Upper lobe of left lung (tissue), 6 donors: ENCODE measurements around the gene ZNF556. TPM values are rescaled to one million over a fixed set of nuclear protein-coding genes. Genes with fewer than 3 reads are reported as not detected.

ENCODE experiments used
- ATAC-seq, 2 donors: fragments of 200-7000 bp; cut with Tn5 transposase; one replicate each; pipeline ENCODE4 v1.9.1; 2022; ENCODE audit warnings: mild to moderate bottlenecking in 2 of 2, moderate library complexity in 2 of 2; ENCODE audit not compliant: low FRiP score in 2 of 2
- DNase-seq, 2 donors: peaks; one replicate each; pipeline ENCODE4 v3.0.0-alpha.2; 2019 to 2020
- H3K27ac ChIP-seq, 4 donors: fragments of 200-600 bp; sonication (generic); one replicate each; pipeline ENCODE4 v1.5.1; 2016 to 2019
- H3K27me3 ChIP-seq, 4 donors: fragments of 200-600 bp; sonication (generic); one replicate each; pipeline ENCODE4 v1.5.1; 2017 to 2019
- H3K36me3 ChIP-seq, 4 donors: fragments of 200-600 bp; sonication (generic); one replicate each; pipeline ENCODE4 v1.5.1; 2016 to 2019
- H3K4me1 ChIP-seq, 4 donors: fragments of 200-600 bp; sonication (generic); one replicate each; pipeline ENCODE4 v1.5.1; 2018 to 2019
- H3K4me3 ChIP-seq, 4 donors: fragments of 200-600 bp; sonication (generic); one replicate each; pipeline ENCODE4 v1.5.1; 2017 to 2019; ENCODE audit warnings: mild to moderate bottlenecking in 2 of 4, moderate library complexity in 1 of 4
- H3K9me3 ChIP-seq, 4 donors: fragments of 200-600 bp; sonication (generic); one replicate each; pipeline ENCODE4 v1.5.1; 2018 to 2019
- CTCF ChIP-seq, 6 experiments: fragments of 450-650 bp in 4 of 6; fragments of 200-600 bp in 2 of 6; sonication (generic) in 2 of 6; IDR thresholded peaks; one replicate each; pipeline ENCODE4 v1.5.1; 2016 to 2019; ENCODE audit warnings: antibody characterized with exemption in 6 of 6
- EP300 ChIP-seq, 4 donors: sonication (generic); formaldehyde crosslinking; IDR thresholded peaks; one replicate each; pipeline ENCODE4 v1.5.1; 2017; ENCODE audit warnings: antibody characterized with exemption in 4 of 4, control low read depth in 2 of 4
- POLR2A ChIP-seq, 4 donors: fragments of 450-650 bp; IDR thresholded peaks; one replicate each; pipeline ENCODE4 v1.5.1; 2016 to 2017; ENCODE audit warnings: antibody characterized with exemption in 4 of 4, mild to moderate bottlenecking in 2 of 4
- POLR2AphosphoS5 ChIP-seq, 2 donors: sonication (generic); formaldehyde crosslinking; IDR thresholded peaks; one replicate each; pipeline ENCODE4 v1.5.1; 2017; ENCODE audit warnings: antibody characterized with exemption in 2 of 2
- WGBS, 2 donors: methylation state at CpG; one replicate each; pipeline ENCODE4 v1.1.5; 2017 to 2018; 5-methylcytosine and 5-hydroxymethylcytosine counted together
- total RNA-seq, 6 donors: library from RNA; depleted of rRNA in 4 of 6; stranded (reverse); fragments of >200 nt in 4 of 6; gene quantifications; one replicate each; pipeline versions ENCODE4 v1.1.0 to v1.2.1, GENCODE V29; 2016 to 2021
- donor health status: DM: no; HTN: no; CAD: no; lungs with moderate emphysema.
- donor health status: DM: no; HTN: yes; CAD: no; lungs with severe emphysema.

Gene ZNF556
- total RNA-seq, 6 donors from 2014 or later: not detected

- Histone ChIP-seq H3K4me1 (peaks cover 12 to 18% (median 14%) of the 10 kb centered on the region in 4 donors), H3K27me3 (no peaks in the 10 kb centered on the region), H3K9me3 (peaks cover 5 to 25% (median 8%) of the 10 kb centered on the region in 4 donors), H3K27ac (no peak overlapping the region), H3K36me3 (peaks cover 0 to 10% (median 0%) of the 10 kb centered on the region in 4 donors), H3K4me3 (no peak overlapping the region)
- TF ChIP-seq POLR2AphosphoS5 (IDR thresholded peaks at IDR 0.05) (no peak), CTCF (IDR thresholded peaks at IDR 0.05) (no peak), POLR2A (IDR thresholded peaks at IDR 0.05) (no peak), EP300 (IDR thresholded peaks at IDR 0.05) (no peak)
- WGBS, 2 donors: 93% methylated on average over 2 of the region's 2 CpGs
- no peak for DNase-seq
- no peak for ATAC-seq
Measured at GRCh38 chr19:2845107-2845506, 22.0 kb upstream of the ZNF556 start.

- 86 to 88% methylated on average over 9 to 13 of the region's 13 CpGs for WGBS, 2 donors
- Histone ChIP-seq H3K27ac (no peak overlapping the region), H3K9me3 (peaks cover 16 to 37% (median 18%) of the 10 kb centered on the region in 4 donors), H3K4me3 (no peak overlapping the region), H3K36me3 (peaks cover 2 to 22% (median 9%) of the 10 kb centered on the region in 4 donors), H3K27me3 (no peaks in the 10 kb centered on the region), H3K4me1 (peaks cover 9 to 12% (median 11%) of the 10 kb centered on the region in 4 donors)
- DNase-seq (no peak), ATAC-seq (no peak)
- no peak for TF ChIP-seq POLR2A (IDR thresholded peaks at IDR 0.05)
- no peak for TF ChIP-seq POLR2AphosphoS5 (IDR thresholded peaks at IDR 0.05)
- TF ChIP-seq EP300 (IDR thresholded peaks at IDR 0.05): no peak
- TF ChIP-seq CTCF (IDR thresholded peaks at IDR 0.05): no peak
Measured at GRCh38 chr19:2846180-2846894, 20.8 kb upstream of the ZNF556 start.

- Histone ChIP-seq H3K36me3 (peaks cover 14 to 34% (median 21%) of the 10 kb centered on the region in 4 donors), H3K9me3 (peaks cover 26 to 49% (median 29%) of the 10 kb centered on the region in 4 donors), H3K4me1 (peaks cover 3 to 6% (median 4%) of the 10 kb centered on the region in 4 donors), H3K4me3 (no peak overlapping the region), H3K27me3 (no peaks in the 10 kb centered on the region), H3K27ac (no peak overlapping the region)
- 91 to 93% methylated on average over 3 of the region's 3 CpGs for WGBS, 2 donors
- DNase-seq (no peak), ATAC-seq (no peak)
- TF ChIP-seq CTCF (IDR thresholded peaks at IDR 0.05) (no peak), EP300 (IDR thresholded peaks at IDR 0.05) (no peak), POLR2AphosphoS5 (IDR thresholded peaks at IDR 0.05) (no peak), POLR2A (IDR thresholded peaks at IDR 0.05) (no peak)
Measured at GRCh38 chr19:2847507-2847906, 19.6 kb upstream of the ZNF556 start.

- H3K36me3 ChIP-seq: peaks cover 20 to 45% (median 32%) of the 10 kb centered on the region in 4 donors
- no peak overlapping the region for H3K27ac ChIP-seq
- peaks cover 37 to 60% (median 40%) of the 10 kb centered on the region in 4 donors for H3K9me3 ChIP-seq
- no peak overlapping the region for H3K4me3 ChIP-seq
- 72 to 80% methylated on average over 3 to 4 of the region's 4 CpGs for WGBS, 2 donors
- H3K27me3 ChIP-seq: no peaks in the 10 kb centered on the region
- no peak for DNase-seq
- ATAC-seq: no peak
- no peaks in the 10 kb centered on the region for H3K4me1 ChIP-seq
- TF ChIP-seq CTCF (IDR thresholded peaks at IDR 0.05) (no peak), POLR2AphosphoS5 (IDR thresholded peaks at IDR 0.05) (no peak), POLR2A (IDR thresholded peaks at IDR 0.05) (no peak)
Measured at GRCh38 chr19:2848616-2849015, 18.5 kb upstream of the ZNF556 start.
